Activated T-cell treated with anti-CD3 and anti-CD28 coated beads, Interleukin-2, amount 50 U/mL, for 1 hour (primary cell): ENCODE measurements around the gene SPATA6.
"Not testable (repeated sequence)": the region's sequence is repeated elsewhere in the genome, so short reads cannot be mapped to it uniquely, and the experiment has no call there.

Experiments used
- DNase-seq: peaks from one replicate; pipeline ENCODE4 v3.0.0-alpha.2; 2020

The SPATA6 gene

GRCh38 chr1:48450505-48450904, 21.5 kb downstream of the SPATA6 start:
- no peak for DNase-seq

DNA sequence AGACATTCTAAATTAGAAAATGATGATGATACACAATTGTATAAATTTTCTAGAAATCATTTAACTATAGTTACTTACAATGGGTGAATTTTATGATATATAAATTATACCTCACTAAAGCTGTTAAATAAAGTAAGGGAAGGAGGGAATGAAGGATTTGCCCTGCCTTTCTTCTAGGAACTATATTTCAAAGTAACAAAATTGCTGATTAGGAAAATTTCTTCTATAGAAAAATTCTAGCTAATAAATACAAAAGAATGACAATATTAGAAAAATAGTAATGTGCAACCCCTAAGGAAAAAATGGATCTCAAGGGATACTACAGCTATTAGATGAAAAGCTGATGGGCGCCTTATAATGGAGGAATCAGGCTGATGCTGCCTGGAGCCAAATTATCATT, 23.1 kb downstream of the SPATA6 start:
- no peak for DNase-seq

DNA sequence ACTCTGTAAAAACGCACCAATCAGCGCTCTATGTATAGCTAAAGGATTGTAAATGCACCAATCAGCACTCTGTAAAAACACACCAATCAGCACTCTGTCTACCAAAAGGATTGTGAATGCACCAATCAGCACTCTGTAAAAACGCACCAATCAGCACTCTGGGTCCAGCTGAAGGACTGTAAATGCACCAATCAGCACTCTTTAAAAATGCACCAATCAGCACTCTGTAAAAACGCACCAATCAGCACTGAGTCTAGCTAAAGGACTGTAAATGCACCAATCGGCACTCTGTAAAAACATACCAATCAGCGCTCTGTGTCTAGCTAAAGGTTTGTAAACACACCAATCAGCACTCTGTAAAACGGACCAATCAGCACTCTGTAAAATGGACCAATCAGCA, 27.8 kb downstream of the SPATA6 start:
- DNase-seq, result not testable (repeated sequence)

DNA sequence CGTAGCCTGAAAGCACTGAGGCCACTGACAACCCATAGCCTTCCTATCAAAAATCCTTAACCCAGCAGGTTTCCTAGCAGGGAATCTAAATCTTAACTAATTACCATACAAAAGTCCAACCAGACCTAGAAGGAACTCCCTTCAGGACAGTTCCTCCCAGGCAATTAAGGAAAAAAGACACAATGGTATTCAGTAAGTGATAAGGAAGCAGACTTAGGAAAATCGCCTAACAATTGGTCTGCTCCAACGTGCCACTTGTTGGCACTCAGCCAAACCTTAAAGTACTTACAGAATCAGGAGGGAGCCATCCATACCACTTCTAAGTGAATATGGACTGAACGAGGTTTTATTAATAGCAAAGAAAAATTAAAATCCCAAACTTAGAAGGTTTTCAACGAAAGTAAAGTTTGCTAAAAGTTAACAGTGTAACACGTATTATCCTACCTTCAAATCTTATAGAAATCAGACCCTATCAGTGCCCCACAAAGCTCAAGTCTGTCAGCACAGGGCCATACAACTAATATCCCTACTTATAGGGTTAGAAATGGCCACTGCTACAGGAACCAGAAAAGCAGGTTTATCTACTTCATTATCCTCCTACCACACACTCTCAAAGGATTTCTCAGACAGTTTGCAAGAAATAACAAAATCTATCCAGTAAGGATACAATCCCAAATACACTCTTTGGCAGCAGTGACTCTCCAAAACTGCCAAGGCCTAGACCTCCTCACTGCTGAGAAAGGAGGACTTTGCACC, 29.0 kb downstream of the SPATA6 start:
- DNase-seq, result no peak

DNA sequence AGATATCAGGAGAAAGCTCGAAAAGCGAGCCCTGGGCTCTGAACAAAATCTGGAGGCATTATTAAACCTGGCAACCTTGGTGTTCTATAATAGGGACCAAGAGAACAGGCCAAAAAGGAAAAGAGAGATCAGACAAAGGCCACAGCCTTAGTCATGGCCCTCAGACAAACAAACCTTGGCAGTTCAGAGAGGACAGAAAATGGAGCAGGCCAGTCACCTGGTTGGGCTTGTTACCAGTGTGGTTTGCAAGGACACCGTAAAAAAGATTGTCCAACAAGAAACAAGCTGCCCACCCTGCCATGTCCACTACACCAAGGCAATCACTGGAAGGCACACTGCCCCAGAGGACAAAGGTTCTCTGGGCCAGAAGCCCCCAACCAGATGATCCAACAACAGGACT, 31.2 kb downstream of the SPATA6 start:
- DNase-seq, result not testable (repeated sequence)

- DNase-seq, result no peak
These were observed 32.6 kb downstream of the SPATA6 start for GRCh38 chr1:48439380-48439779.

DNA sequence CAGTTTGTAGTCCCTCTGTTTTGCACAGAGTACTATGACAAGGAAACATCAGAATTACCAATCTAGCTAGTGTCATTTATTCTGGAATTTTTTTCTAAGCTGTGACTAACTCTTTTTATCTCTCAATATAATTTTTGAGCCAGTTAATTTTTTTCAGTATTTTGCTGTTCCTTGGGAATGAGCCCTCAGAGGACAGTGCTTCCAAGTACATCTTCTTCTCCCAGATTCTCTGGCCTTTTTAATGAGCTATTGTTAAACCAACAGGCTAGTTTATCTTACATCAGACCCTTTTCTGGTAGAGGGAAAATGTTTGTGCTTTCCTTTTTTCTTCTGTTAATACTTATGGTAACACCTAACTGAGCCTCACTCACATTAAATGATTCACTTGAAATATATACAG, 34.6 kb downstream of the SPATA6 start:
- not testable (repeated sequence) for DNase-seq

DNA sequence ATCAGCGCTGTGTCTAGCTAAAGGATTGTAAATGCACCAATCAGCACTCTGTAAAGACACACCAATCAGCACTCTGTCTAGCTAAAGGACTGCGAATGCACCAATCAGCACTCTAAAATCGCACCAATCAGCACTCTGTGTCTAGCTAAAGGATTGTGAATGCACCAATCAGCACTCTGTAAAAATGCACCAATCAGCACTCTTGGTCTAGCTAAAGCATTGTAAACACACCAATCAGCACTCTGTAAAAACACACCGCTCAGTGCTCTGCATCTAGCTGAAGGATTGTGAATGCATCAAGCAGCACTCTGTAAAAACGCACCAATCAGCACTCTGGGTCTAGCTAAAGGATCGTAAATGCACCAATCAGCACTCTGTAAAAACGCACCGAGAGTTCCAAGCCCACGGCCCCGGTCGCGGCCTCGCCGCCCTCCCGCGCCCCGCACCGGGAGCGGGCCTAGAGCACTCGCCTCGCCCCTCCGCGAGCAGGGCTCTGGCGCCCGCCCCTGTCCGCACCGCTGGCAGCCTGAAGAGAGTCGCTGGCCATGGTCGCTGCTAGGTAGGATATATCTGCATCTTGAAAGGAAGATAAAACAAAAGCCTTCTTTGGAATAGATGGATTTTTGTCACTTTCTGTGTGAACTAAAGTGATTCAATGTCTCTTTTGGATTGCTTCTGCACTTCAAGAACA, 36.5 kb downstream of the SPATA6 start:
- DNase-seq, result not testable (repeated sequence)

DNA sequence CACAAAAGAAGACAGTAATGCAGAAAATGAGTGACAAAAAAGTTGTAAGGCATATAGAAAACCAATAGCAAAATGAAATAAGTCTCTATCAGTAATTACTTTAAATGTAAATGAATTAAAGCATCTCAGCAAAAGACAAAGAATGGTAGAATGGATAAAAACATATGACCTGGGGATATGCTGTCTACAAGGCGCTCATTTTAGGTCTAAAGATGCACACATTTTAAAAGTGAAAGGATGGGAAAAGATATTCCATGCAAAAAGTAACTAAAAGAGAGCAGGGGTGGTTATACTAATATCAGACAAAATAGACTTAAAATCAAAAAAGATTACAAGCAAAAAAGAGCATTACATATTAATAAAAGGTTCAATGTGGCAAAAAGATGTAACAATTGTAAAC, 41.2 kb downstream of the SPATA6 start:
- DNase-seq, result no peak

GRCh38 chr1:48422009-48422408, 50.0 kb downstream of the SPATA6 start:
- no peak for DNase-seq

DNA sequence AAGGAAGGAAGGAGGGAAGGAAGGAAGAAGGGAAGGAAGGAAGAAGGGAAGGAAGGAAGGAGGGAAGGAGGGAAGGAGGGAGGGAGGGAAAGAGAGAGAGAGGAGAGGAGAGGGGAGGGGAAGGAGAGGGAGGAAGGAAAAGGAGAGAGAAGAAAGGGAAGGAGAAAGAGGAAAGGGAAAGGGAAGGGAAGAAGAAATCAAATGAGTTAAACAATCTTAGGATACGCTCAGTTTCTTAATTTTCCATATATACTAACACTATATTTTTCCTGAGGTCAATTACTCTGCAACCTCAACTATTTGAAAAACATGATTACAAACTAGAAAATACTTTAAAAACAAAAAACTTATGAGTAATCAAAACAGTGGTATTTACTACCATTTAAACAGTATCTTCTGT, 53.3 kb downstream of the SPATA6 start:
- no peak for DNase-seq

GRCh38 chr1:48415050-48415449, 57.0 kb downstream of the SPATA6 start:
- no peak for DNase-seq

DNA sequence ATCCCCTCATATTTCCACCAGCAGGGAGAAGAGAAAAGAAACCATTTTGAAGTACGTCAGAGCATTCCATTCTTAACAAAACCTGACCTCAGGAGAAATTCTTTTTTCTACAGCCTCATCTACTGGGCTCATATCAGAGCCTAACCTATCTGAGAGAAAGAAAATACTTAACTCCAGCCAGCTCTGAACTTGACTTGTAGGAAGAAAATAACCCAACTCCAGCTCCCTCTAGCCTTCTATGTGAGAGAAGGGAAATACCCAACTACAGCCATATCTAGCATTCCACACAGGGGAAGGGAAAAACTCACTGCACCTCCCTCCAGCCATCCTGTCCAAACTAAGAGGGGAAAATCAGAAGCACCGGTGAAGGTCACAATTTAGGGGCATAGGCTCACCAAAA, 57.7 kb downstream of the SPATA6 start:
- no peak for DNase-seq

- DNase-seq, result no peak
These were observed 66.1 kb downstream of the SPATA6 start for GRCh38 chr1:48405940-48406339.

DNA sequence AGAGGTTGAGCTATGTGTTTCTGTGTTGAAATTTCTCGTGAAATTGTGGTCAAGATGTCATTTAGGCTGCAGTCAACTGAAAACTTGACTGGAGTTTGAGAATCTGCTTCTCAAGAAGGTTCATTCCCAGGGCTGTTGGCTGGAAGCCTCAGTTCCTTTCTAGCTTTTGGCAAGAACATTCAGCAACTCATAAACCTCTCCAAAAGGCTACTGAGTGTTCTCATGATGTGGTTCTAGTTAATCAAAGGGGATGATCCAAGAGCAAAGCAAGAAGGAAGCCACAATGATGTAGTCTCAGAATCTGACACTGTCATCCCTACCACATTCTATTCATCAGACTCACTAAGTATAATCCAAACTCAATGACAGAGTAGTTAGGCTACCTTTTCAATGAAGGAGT, 66.6 kb downstream of the SPATA6 start:
- DNase-seq, result no peak

DNA sequence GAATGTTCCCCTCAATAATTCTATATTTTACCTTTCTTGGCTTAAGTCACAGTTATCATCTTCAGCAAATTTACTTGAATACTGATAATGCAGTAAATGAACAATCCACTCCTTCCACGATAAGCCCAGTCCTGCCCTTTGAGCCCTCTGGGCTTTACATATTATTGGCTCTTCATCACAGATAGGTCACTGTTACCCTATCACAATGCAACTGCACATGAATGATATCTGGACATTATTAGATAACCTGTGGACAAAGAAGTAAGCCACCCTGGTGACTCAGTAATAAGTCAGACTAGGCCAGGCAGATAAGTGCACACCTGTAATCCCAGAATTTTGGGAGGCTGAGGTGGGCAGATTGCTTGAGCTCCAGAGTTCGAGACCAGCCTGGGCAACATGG, 69.4 kb downstream of the SPATA6 start:
- no peak for DNase-seq

DNA sequence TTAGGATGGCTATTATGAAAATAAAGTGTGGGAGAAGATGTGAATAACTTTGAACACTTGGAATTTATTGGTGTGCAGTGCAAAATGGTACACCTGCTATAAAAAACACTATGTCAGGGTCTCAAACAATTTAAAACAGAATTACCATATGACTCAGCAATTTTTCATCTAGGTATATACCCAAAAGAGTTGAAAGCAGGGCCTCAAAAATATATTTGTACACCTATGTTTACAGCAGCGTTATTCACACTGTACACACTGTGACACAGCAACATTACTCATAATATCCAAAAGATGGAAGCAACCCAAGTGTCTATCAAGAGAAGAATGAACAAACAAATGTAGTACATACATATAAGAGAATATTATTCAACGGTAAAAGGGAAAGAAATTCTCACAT, 75.8 kb downstream of the SPATA6 start:
- no peak for DNase-seq

- no peak for DNase-seq
These were observed 80.1 kb downstream of the SPATA6 start for GRCh38 chr1:48391926-48392325.

DNA sequence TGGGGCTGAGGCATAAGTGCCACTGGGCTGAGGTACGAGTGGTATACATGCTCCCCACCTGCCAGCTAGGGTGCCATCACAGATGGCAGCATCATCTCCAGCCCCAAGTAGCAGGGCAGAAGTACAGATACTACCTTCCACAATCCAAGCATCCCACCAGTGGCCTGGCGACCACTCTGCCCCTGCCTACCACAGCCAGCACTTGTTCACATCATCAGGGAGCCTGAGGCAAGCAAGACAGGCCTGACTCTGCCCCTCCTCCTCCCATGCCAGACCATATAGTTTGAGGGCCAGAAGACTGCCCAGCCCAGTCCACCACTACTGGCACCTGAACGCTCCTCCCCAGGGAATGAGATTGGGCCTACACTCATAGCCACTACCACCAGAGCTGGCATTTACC, 84.6 kb downstream of the SPATA6 start:
- no peak for DNase-seq

DNA sequence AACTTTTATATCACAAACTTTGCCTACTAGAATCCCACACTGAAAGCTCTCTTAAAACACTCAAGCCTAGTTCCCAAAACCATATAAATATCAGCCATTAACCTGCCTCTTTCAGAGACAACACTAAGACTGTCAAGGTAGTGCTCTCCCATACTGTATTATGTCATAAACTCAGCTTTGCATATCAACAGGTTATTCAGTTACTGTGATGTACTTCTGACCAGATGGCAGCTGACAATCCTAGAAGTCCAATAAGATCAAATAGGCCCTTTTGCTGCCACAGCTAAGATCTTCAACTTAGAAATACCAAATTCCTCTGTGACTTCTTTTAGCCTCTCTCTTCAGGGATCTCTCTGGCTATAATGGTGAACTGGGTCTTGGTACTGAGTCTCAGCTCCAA, 97.2 kb downstream of the SPATA6 start:
- no peak for DNase-seq

GRCh38 chr1:48371598-48371997, 100.4 kb downstream of the SPATA6 start:
- no peak for DNase-seq

- no peak for DNase-seq
These were observed 109.1 kb downstream of the SPATA6 start for GRCh38 chr1:48362901-48363300.

DNA sequence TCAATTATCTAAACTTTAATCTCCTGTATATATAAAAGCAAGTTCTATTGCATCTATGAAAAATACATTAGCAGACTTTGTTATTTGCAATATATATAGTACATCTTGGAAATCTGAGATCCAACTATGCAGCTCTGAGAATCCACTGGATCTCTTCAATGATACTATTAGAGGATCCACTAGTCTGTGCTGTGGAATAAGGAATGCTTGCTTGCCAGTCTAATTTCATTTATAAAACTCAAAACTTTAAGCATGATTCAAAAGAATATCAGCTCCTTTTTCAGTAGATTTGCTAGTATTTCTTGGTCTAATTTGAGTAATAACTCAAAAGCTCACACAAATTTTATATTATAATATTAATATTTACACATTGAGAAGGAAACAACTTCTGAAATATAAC, 115.1 kb downstream of the SPATA6 start:
- no peak for DNase-seq

GRCh38 chr1:48344373-48344772, 127.6 kb downstream of the SPATA6 start:
- DNase-seq, result no peak

GRCh38 chr1:48341221-48341620, 130.8 kb downstream of the SPATA6 start:
- DNase-seq, result no peak
